HG03432 (cell line): Measurements from ENCODE around the gene HEBP2.

Source experiments
- ATAC-seq: cut with Tn5 transposase; IDR thresholded peaks from one replicate; pipeline ENCODE4 v1.9.1; 2021; ENCODE audit warnings: mild to moderate bottlenecking, moderate library complexity; ENCODE audit not compliant: unreplicated experiment

Gene HEBP2

GRCh38 chr6:138397128-138398122, 6.6 kb upstream of the HEBP2 start:
- no peak for ATAC-seq

GRCh38 chr6:138400326-138400725, 3.7 kb upstream of the HEBP2 start:
- ATAC-seq, result no peak

DNA sequence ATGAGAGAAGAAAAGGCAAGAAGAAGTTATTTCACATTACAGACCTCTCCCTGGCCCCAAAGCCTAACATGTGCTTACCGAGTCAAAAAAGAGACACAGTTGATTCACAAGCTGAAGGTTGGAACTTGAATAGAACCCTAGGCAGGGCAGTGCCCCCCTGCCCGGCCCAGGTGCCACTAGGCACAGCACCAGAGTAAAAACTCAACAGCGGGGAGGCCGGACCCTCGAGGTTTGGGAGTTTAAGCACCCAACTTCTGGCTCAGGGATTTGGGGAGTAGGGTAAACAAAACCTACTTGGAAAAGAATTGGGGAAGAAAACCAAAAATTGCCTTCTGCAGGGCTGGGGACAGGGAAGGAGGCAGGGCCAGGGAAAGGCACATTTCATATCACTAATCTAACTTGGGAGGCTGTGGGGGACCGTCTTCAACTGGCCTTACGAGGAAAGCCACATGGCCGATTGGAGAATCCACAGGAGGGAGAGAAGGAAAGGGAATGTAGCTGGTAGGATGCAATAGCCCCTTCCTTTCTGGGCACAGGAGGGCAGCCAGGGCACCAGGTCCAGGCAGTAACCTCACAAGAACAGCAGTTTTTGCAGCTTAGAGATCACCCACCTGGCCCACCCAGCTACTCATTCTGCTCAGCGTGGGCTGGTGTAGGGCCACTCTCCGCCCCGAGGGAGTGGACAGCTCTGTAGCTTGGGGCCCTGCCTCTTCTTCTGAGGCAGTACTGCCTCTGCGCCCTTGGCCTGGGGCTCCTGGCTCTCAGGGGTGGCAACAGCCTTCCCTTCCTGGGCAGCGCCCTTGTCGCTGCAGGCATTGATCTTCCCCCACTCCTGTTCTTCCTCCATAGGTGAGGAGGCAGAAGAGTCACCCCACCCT, 1.8 kb upstream of the HEBP2 start:
- no peak for ATAC-seq

GRCh38 chr6:138402838-138403187, 1.2 kb upstream of the HEBP2 start:
- no peak for ATAC-seq

GRCh38 chr6:138403324-138403800, 661 bp upstream of the HEBP2 start:
- ATAC-seq, result peak; percentile 26

DNA sequence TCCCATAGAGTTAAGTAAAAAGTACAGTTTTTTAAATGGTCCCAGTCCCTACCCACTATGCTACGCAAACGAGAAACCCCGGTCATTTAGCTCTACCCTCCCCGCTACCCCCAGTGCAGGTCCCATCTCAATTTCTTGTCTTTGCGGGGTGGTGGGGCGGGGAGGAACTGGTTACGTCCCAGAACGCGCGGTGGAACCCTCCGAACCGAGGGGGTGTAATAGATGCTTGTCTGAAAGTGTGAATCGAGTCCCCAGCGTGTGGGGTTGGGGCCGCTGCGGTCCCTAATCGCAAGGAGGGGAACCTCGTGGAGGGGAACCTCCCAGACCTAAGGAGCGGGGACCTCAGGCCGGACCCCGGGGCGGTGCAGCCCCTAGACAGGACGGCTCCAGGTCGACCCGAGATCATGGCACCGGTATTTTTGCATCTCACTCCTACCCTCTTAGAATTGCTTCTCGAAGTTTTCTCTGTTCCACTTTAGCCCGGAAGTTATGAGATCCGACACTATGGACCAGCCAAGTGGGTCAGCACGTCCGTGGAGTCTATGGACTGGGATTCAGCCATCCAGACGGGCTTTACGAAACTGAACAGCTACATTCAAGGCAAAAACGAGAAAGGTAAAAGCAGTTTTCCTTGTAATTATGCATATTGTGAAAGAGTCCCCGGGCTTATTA, 779 bp downstream of the HEBP2 start:
- ATAC-seq, result no peak

DNA sequence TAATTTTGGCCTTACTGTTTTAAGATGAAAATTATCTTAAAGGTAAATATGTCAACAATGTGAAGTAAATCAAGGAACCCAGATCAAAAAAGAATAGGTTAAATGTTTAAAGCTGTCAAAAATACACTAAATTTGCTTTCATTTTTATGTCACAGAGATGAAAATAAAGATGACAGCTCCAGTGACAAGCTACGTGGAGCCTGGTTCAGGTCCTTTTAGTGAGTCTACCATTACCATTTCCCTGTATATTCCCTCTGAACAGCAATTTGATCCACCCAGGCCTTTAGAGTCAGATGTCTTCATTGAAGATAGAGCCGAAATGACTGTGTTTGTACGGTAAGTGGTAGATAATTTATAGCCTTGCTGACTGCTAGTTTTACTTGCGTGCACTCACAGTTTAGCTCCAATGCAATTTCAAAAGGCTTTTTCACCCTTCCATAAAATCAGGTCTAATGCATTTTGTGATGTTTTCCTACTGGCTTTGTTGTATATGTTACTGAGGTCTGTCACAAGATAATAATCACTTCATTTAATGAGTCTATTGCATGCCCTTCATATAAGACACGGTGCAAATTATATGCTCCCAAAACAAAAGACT, 1.9 kb downstream of the HEBP2 start:
- ATAC-seq, result no peak

DNA sequence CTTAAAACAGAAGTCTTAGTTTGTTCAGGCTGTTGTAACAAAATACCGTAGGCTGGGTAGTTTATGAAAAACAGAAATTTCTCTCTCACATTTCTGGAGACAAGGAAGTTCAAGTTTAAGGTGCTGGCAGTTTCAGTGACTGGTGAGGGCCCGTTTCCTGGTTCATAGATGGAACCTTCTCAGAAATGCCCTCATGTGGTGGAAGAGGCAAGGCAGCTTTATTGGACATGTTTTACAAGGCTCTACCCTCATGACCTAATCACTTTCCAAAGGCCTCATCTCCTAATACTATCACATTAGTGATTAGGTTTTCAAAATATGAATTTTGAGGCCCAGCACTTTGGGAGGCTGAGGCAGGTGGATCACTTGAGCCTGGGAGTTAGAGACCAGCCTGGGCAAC, 2.4 kb downstream of the HEBP2 start:
- no peak for ATAC-seq

- ATAC-seq, result no peak
These were observed 6.2 kb downstream of the HEBP2 start for GRCh38 chr6:138410048-138410735.

DNA sequence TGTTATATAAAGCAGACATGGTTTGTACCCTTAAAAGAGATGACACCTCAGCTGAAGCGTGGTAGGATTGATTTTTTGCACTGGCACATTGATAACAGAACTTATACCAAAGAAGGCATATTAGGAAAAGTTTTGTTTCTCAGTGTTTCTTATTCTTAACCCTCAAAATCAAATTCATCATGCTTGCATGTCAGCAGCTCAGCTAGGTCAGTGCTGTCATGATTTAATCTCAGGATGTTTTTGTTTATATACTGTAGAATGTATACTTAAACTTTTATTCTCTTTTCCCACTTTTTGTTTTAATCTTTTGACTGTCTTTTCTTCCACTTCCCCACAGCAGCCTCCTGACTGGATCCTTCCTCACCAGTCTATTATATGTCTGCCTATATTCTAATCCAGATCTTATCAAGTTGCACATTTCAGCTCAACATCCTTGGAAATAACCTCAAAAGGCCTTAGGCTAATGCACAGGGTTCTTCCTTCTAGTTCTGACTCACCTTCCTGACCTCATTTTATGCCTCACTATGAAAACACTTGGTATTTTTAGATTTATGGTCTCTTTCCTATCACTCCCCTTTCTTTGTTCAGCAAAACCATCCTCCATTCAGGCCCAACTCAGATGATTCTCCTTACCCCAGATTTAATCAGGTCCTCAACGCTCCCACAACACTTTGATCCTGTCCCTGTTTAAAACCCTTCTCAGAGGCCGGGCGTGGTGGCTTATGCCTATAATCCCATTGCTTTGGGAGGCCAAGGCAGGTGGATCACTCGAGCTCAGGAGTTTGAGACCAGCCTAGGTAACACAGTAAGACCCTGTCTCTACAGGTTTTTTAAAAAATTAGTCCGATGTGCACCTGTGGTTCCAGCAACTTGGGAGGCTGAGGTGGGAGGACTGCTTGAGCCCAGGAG, 7.2 kb downstream of the HEBP2 start:
- peak; percentile 89 for ATAC-seq

GRCh38 chr6:138415125-138415524, 11.1 kb downstream of the HEBP2 start:
- ATAC-seq, result no peak

- no peak for ATAC-seq
These were observed 12.2 kb downstream of the HEBP2 start for GRCh38 chr6:138416206-138416605.

- no peak for ATAC-seq
These were observed 13.6 kb downstream of the HEBP2 start for GRCh38 chr6:138417493-138418117.

DNA sequence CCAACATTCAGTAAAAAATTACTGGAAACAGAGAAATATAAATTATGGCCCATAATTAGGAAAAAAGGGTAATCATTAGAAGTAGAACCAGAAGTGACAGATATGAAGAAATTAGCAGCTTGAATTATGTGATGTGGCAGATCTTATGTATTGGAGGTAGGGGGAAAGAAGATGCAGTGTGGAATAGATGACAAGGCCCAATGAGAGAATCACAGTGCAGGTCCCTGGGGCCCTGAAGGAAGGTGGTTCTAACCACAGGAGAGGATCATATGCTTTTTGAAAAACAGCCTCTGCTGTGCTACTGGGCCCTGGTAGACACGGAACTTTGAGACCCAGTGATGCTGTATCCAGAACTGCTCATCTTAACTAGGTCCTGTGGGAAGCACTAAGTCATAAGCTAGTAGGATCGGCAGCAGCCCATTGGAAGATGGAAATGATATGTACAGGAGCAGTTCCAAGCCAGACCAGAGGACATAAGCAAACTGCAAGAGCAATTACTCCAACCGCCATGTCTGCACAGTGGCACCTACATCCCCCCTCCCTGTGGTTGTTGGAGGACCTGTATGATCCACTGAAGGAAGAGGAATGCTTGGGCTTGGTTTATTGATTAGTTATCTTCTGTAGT, 14.2 kb downstream of the HEBP2 start:
- no peak for ATAC-seq

GRCh38 chr6:138419766-138420165, 15.7 kb downstream of the HEBP2 start:
- ATAC-seq, result no peak

GRCh38 chr6:138420356-138420755, 16.3 kb downstream of the HEBP2 start:
- ATAC-seq, result no peak

DNA sequence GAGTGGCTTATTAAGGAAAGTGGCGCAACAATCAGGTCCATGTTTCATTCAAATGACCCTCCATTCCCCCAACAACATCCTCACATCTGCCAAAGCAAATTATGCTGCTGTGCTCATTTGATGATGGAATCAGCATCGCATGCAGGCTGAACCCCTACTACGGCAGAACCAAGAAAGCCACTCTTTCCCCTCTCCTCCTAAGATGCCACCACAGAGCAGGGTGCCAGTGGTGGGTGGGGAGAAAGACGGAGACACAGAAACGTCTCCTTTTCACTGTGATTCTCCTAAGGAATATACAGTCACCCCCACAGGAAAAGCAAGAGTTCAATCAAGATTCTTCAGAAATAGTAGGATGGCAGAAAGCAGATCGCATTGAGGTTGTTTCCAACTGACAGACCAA, 17.1 kb downstream of the HEBP2 start:
- ATAC-seq, result no peak

DNA sequence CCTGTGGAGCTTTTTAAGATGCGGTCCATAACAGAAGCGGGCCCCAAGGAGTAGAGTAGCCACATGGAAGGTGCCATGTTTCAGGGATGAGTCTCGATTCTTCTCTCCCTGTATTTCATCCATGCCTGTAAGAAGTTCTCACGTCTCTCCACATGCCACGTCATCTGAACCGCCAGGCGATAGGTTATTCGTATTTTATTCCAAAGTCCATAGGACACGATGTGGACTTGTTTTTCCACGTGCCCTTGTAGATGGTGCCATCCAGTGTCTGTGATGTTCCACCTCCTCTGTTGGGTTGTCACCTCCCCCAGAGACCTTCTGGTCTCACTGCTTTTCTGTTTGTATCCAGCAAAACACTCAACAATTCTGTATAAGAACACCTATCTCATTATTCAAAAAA, 17.6 kb downstream of the HEBP2 start:
- ATAC-seq, result no peak
